Effector memory CD8-positive, alpha-beta T cell (primary cell): ENCODE data around the gene PPOX.

Experiments
- ATAC-seq: fragments of 150-1000 bp; cut with Tn5 transposase; replicated peaks from 2 replicates; pipeline ENCODE4 v1.10.0; 2021; ENCODE audit warnings: mild to moderate bottlenecking, moderate library complexity
- DNase-seq, 3 experiments: peaks; one replicate each; pipeline ENCODE4 v3.0.0; 2021
- H3K27ac Mint-ChIP-seq, 2 donors: one replicate each; pipeline ENCODE4 v1.8.0; 2022; ENCODE audit warnings: mild to moderate bottlenecking in 2 of 2, mixed read lengths in 2 of 2, moderate library complexity in 2 of 2
- H3K27me3 Mint-ChIP-seq, 2 donors: one replicate each; pipeline ENCODE4 v1.8.0; 2022; ENCODE audit warnings: mixed read lengths in 2 of 2
- H3K36me3 Mint-ChIP-seq: one replicate; pipeline ENCODE4 v1.8.0; 2022; ENCODE audit warnings: mild to moderate bottlenecking, moderate library complexity, mixed read lengths; ENCODE audit not compliant: insufficient read depth
- H3K4me1 Mint-ChIP-seq, 2 donors: one replicate each; pipeline ENCODE4 v1.8.0; 2022; ENCODE audit warnings: low read depth in 2 of 2, mixed read lengths in 2 of 2
- H3K4me3 Mint-ChIP-seq, 2 donors: one replicate each; pipeline ENCODE4 v1.8.0; 2022; ENCODE audit warnings: mild to moderate bottlenecking in 2 of 2, mixed read lengths in 2 of 2, moderate library complexity in 2 of 2
- H3K9me3 Mint-ChIP-seq, 2 donors: one replicate each; pipeline ENCODE4 v1.8.0; 2022; ENCODE audit warnings: mixed read lengths in 2 of 2

The PPOX gene

GRCh38 chr1:161159913-161160243 is 6.3 kb upstream of the PPOX start:
- Mint-ChIP-seq H3K4me3 (peak overlapping the region; percentile 88 to 91), H3K27ac (peak overlapping the region; percentile 92 to 95), H3K9me3 (no peaks in the 10 kb centered on the region), H3K4me1 (peaks cover 46 to 59% of the 10 kb centered on the region in 2 donors), H3K27me3 (no peaks in the 10 kb centered on the region), H3K36me3 (peaks cover 38% of the 10 kb centered on the region)
- ATAC-seq, result no peak
- no peak for DNase-seq

DNA sequence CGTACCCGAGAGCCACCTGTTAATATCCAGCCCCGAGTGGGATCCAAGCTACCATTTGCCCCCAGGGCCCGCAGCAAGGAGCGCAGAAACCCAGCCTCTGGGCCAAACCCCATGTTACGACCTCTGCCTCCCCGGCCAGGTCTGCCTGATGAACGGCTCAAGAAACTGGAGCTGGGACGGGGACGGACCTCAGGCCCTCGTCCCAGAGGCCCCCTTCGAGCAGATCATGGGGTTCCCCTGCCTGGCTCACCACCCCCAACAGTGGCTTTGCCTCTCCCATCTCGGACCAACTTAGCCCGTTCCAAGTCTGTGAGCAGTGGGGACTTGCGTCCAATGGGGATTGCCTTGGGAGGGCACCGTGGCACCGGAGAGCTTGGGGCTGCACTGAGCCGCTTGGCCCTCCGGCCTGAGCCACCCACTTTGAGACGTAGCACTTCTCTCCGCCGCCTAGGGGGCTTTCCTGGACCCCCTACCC is 5.5 kb upstream of the PPOX start:
- Mint-ChIP-seq H3K36me3 (peaks cover 44% of the 10 kb centered on the region), H3K4me3 (peak overlapping the region; percentile 88 to 91), H3K27me3 (no peaks in the 10 kb centered on the region), H3K4me1 (peaks cover 43 to 57% of the 10 kb centered on the region in 2 donors), H3K27ac (peak overlapping the region; percentile 49 to 95), H3K9me3 (no peaks in the 10 kb centered on the region)
- DNase-seq (no peak), ATAC-seq (no peak)

- DNase-seq, result no peak
- no peaks in the 10 kb centered on the region for H3K9me3 Mint-ChIP-seq
- peaks cover 50% of the 10 kb centered on the region for H3K36me3 Mint-ChIP-seq
- H3K4me3 Mint-ChIP-seq, result peak overlapping the region in 1 of 2 donors; percentile 88
- peaks cover 42 to 64% of the 10 kb centered on the region in 2 donors for H3K4me1 Mint-ChIP-seq
- no peak for ATAC-seq
- H3K27me3 Mint-ChIP-seq, result no peaks in the 10 kb centered on the region
- peak overlapping the region; percentile 35 to 80 for H3K27ac Mint-ChIP-seq
Observed at GRCh38 chr1:161161652-161162051, 4.6 kb upstream of the PPOX start.

- H3K4me1 Mint-ChIP-seq, result peaks cover 45 to 64% of the 10 kb centered on the region in 2 donors
- no peaks in the 10 kb centered on the region for H3K9me3 Mint-ChIP-seq
- peak overlapping the region in 1 of 2 donors; percentile 88 for H3K4me3 Mint-ChIP-seq
- peaks cover 46% of the 10 kb centered on the region for H3K36me3 Mint-ChIP-seq
- H3K27ac Mint-ChIP-seq, result peak overlapping the region in 1 of 2 donors; percentile 35
- DNase-seq, result no peak
- H3K27me3 Mint-ChIP-seq, result no peaks in the 10 kb centered on the region
- no peak for ATAC-seq
Observed at GRCh38 chr1:161162052-161162451, 4.2 kb upstream of the PPOX start.

DNA sequence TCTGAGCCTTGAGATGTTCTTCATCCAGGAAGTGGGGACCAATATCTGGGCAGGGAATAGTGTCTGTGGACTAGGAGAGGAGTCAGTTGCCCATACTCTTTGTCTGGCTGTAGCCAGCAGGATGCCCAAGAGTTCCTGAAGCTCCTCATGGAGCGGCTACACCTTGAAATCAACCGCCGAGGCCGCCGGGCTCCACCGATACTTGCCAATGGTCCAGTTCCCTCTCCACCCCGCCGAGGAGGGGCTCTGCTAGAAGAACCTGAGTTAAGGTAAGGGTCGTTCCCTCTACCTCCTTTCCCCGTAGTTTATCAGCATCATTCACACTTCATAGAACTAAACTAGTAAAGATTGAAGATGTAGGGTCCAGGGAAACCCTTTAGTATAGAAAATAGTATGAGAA is 3.4 kb upstream of the PPOX start:
- peaks cover 39% of the 10 kb centered on the region for H3K36me3 Mint-ChIP-seq
- ATAC-seq, result no peak
- H3K9me3 Mint-ChIP-seq, result no peaks in the 10 kb centered on the region
- no peaks in the 10 kb centered on the region for H3K27me3 Mint-ChIP-seq
- no peak for DNase-seq
- no peak overlapping the region for H3K4me3 Mint-ChIP-seq
- no peak overlapping the region for H3K27ac Mint-ChIP-seq
- peaks cover 51 to 69% of the 10 kb centered on the region in 2 donors for H3K4me1 Mint-ChIP-seq

DNA sequence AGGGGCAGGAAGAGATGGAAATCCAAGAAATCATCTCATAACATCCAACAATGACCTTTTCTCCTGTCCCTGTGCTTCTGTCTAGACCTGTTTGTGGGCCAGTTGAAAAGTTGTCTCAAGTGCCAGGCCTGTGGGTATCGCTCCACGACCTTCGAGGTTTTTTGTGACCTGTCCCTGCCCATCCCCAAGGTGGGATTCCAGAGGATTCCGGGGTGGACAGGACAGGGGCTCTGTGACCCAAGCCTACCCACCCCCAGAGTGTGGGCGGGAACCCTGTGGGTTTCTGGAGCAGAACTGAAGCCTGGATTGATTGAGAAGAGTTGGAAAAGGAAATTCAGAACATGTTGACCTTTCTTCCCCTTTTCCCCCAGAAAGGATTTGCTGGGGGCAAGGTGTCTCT is 2.4 kb upstream of the PPOX start:
- peaks cover 33% of the 10 kb centered on the region for H3K36me3 Mint-ChIP-seq
- H3K27ac Mint-ChIP-seq, result peak overlapping the region; percentile 97 to 99
- H3K27me3 Mint-ChIP-seq, result no peaks in the 10 kb centered on the region
- DNase-seq (no peak), ATAC-seq (no peak)
- H3K4me1 Mint-ChIP-seq, result peaks cover 53 to 69% of the 10 kb centered on the region in 2 donors
- no peak overlapping the region for H3K4me3 Mint-ChIP-seq
- H3K9me3 Mint-ChIP-seq, result no peaks in the 10 kb centered on the region

- peaks cover 44 to 64% of the 10 kb centered on the region in 2 donors for H3K4me1 Mint-ChIP-seq
- DNase-seq, result no peak
- no peak for ATAC-seq
- H3K27ac Mint-ChIP-seq, result peak overlapping the region; percentile 97 to 99
- H3K4me3 Mint-ChIP-seq, result peak overlapping the region; percentile 83 to 95
- H3K27me3 Mint-ChIP-seq, result no peaks in the 10 kb centered on the region
- H3K36me3 Mint-ChIP-seq, result peaks cover 26% of the 10 kb centered on the region
- H3K9me3 Mint-ChIP-seq, result no peaks in the 10 kb centered on the region
Observed at GRCh38 chr1:161164901-161165610, 1.2 kb upstream of the PPOX start.

GRCh38 chr1:161166669-161167548 is 683 bp downstream of the PPOX start:
- peaks cover 36 to 54% of the 10 kb centered on the region in 2 donors for H3K4me1 Mint-ChIP-seq
- ATAC-seq (no peak), DNase-seq (no peak)
- H3K27me3 Mint-ChIP-seq, result no peaks in the 10 kb centered on the region
- peaks cover 37% of the 10 kb centered on the region for H3K36me3 Mint-ChIP-seq
- H3K4me3 Mint-ChIP-seq, result peak overlapping the region; percentile 83 to 95
- peak overlapping the region; percentile 97 to 99 for H3K27ac Mint-ChIP-seq
- no peaks in the 10 kb centered on the region for H3K9me3 Mint-ChIP-seq

DNA sequence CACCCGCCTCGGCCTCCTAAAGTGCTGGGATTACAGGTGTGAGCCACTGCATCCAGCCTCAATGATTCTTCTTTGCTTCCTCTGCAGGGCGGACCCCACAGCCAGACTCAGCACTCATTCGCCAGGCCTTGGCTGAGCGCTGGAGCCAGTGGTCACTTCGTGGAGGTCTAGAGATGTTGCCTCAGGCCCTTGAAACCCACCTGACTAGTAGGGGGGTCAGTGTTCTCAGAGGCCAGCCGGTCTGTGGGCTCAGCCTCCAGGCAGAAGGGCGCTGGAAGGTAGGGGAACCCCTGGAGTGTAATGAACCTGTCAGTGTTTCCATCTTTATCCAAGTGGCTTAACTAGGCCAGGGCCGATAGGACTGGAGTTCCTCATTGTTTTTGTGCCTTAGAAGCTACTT is 2.7 kb downstream of the PPOX start:
- H3K27me3 Mint-ChIP-seq, result no peaks in the 10 kb centered on the region
- no peak for ATAC-seq
- H3K36me3 Mint-ChIP-seq, result peaks cover 55% of the 10 kb centered on the region
- no peaks in the 10 kb centered on the region for H3K9me3 Mint-ChIP-seq
- peak overlapping the region in 1 of 2 donors; percentile 74 for H3K27ac Mint-ChIP-seq
- H3K4me1 Mint-ChIP-seq, result peaks cover 35 to 51% of the 10 kb centered on the region in 2 donors
- DNase-seq, result no peak
- H3K4me3 Mint-ChIP-seq, result no peak overlapping the region

DNA sequence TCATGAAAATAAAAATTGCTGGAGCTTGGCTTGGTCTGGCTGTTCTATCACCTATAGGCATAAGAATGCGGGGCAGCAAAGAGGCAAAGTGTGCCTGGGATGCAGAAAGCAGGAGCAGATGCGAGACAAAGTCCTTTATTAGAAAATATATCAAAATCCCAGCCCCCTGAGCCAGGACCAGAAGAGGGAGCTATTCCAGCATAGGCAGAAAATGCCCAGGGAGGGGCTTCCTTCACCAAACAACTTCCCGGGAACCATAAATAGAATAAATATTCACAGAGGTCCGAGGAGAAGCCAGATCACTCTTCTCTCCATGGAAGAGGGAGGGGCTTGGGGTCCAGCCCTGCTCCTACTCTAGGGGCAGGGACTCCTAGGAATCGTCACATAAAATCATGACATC is 5.0 kb downstream of the PPOX start:
- ATAC-seq (no peak), DNase-seq (no peak)
- Mint-ChIP-seq H3K27me3 (no peaks in the 10 kb centered on the region), H3K4me3 (no peak overlapping the region), H3K36me3 (peaks cover 54% of the 10 kb centered on the region), H3K4me1 (peaks cover 43 to 58% of the 10 kb centered on the region in 2 donors), H3K9me3 (no peaks in the 10 kb centered on the region), H3K27ac (peak overlapping the region; percentile 16 to 48)

- H3K36me3 Mint-ChIP-seq, result peaks cover 51% of the 10 kb centered on the region
- H3K27ac Mint-ChIP-seq, result peak overlapping the region in 1 of 2 donors; percentile 16
- peaks cover 48 to 58% of the 10 kb centered on the region in 2 donors for H3K4me1 Mint-ChIP-seq
- no peaks in the 10 kb centered on the region for H3K27me3 Mint-ChIP-seq
- ATAC-seq, result no peak
- no peak overlapping the region for H3K4me3 Mint-ChIP-seq
- no peak for DNase-seq
- no peaks in the 10 kb centered on the region for H3K9me3 Mint-ChIP-seq
Observed at GRCh38 chr1:161171696-161172095, 5.5 kb downstream of the PPOX start.

- Mint-ChIP-seq H3K4me3 (no peak overlapping the region), H3K27ac (peak overlapping the region; percentile 16 to 60), H3K9me3 (no peaks in the 10 kb centered on the region), H3K36me3 (peaks cover 54% of the 10 kb centered on the region), H3K27me3 (no peaks in the 10 kb centered on the region), H3K4me1 (peaks cover 48 to 58% of the 10 kb centered on the region in 2 donors)
- no peak for ATAC-seq
- no peak for DNase-seq
Observed at GRCh38 chr1:161172349-161172748, 6.1 kb downstream of the PPOX start.

- H3K27ac Mint-ChIP-seq, result peak overlapping the region in 1 of 2 donors; percentile 60
- H3K4me1 Mint-ChIP-seq, result peaks cover 49 to 60% of the 10 kb centered on the region in 2 donors
- no peak for ATAC-seq
- peak overlapping the region in 1 of 2 donors; percentile 46 for H3K4me3 Mint-ChIP-seq
- H3K27me3 Mint-ChIP-seq, result no peaks in the 10 kb centered on the region
- H3K36me3 Mint-ChIP-seq, result peaks cover 55% of the 10 kb centered on the region
- H3K9me3 Mint-ChIP-seq, result no peaks in the 10 kb centered on the region
- no peak for DNase-seq
Observed at GRCh38 chr1:161172776-161173376, 6.7 kb downstream of the PPOX start.
